Suprapubic skin (tissue), 4 donors: ENCODE data around the gene DDX23.
"Not testable (repeated sequence)": the region's sequence is repeated elsewhere in the genome, so short reads cannot be mapped to it uniquely, and the experiment has no call there.

Experiments used
- EP300 ChIP-seq: sonication (generic); formaldehyde crosslinking; IDR thresholded peaks from one replicate; pipeline ENCODE4 v1.6.1; 2017; ENCODE audit warnings: antibody characterized with exemption
- POLR2A ChIP-seq, 2 donors: fragments of 450-650 bp; IDR thresholded peaks; one replicate each; pipeline ENCODE4 v1.6.1; 2017; ENCODE audit warnings: antibody characterized with exemption in 2 of 2, mild to moderate bottlenecking in 2 of 2, moderate library complexity in 2 of 2
- POLR2AphosphoS5 ChIP-seq, 3 donors: sonication (generic); formaldehyde crosslinking; IDR thresholded peaks; one replicate each; pipeline ENCODE4 v1.6.1; 2017; ENCODE audit warnings: antibody characterized with exemption in 3 of 3
- TF ChIP-seq, protein P1 (sequence below), 2 donors: fragments of 200-600 bp in 1 of 2; fragments of 450-650 bp in 1 of 2; sonication (generic) in 1 of 2; IDR thresholded peaks; one replicate each; pipeline ENCODE4 v1.5.1; 2016 to 2019; ENCODE audit warnings: antibody characterized with exemption in 2 of 2, mild to moderate bottlenecking in 1 of 2, moderate library complexity in 1 of 2

DNA sequence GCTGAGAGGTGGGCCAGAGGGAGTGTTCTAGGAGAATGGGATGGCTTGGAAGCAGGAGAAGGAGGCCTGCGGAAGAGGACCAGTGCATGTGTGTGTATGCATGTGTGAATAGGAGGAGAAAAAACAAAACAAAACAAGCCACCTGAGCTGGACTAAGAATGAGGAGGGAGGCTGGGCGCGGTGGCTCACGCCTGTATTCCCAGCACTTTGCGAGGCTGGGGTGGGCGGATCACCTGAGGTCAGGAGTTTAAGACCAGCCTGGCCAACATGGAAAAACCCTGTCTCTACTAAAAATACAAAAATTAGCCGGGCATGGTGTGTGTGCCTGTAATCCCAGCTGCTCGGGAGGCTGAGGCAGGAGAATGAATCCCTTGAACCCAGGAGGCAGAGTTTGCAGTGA is 21.6 kb upstream of the DDX23 start:
- TF ChIP-seq, protein P1, sequence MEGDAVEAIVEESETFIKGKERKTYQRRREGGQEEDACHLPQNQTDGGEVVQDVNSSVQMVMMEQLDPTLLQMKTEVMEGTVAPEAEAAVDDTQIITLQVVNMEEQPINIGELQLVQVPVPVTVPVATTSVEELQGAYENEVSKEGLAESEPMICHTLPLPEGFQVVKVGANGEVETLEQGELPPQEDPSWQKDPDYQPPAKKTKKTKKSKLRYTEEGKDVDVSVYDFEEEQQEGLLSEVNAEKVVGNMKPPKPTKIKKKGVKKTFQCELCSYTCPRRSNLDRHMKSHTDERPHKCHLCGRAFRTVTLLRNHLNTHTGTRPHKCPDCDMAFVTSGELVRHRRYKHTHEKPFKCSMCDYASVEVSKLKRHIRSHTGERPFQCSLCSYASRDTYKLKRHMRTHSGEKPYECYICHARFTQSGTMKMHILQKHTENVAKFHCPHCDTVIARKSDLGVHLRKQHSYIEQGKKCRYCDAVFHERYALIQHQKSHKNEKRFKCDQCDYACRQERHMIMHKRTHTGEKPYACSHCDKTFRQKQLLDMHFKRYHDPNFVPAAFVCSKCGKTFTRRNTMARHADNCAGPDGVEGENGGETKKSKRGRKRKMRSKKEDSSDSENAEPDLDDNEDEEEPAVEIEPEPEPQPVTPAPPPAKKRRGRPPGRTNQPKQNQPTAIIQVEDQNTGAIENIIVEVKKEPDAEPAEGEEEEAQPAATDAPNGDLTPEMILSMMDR (IDR thresholded peaks at IDR 0.05): not testable (repeated sequence)
- TF ChIP-seq EP300; POLR2AphosphoS5 (IDR thresholded peaks at IDR 0.05); POLR2A (IDR thresholded peaks at IDR 0.05): not testable (repeated sequence)
